NCI-H526 (cell line): ENCODE measurements around the gene ARMC7.
A peak's percentile ranks its signal among the peaks of the same experiment; 100 is the strongest.
"Not testable (repeated sequence)": the region's sequence is repeated elsewhere in the genome, so short reads cannot be mapped to it uniquely, and the experiment has no call there.

Experiments
- DNase-seq, 2 experiments: peaks; one replicate each; lab custom pipeline; 2025; lab: John Stamatoyannopoulos, UW

The ARMC7 gene

GRCh38 chr17:75130059-75130631 lies 20.4 kb downstream of the ARMC7 start:
- DNase-seq = peak in 1 of 2 experiments; percentile 65

- peak; percentile 78 to 85 for DNase-seq
These were observed 21.0 kb downstream of the ARMC7 start for GRCh38 chr17:75130632-75131277.

- DNase-seq = peak; percentile 59 to 95
These were observed 21.7 kb downstream of the ARMC7 start, which contains the start of gene NT5C for GRCh38 chr17:75131278-75132017. TSS of gene NT5C (minus strand) at chr17:75131742. CDS start at chr17:75131707, 35 bp downstream.

- peak in 1 of 2 experiments; percentile 27 for DNase-seq
These were observed 22.5 kb downstream of the ARMC7 start for GRCh38 chr17:75132018-75133000.

- DNase-seq = no peak
These were observed 23.2 kb downstream of the ARMC7 start for GRCh38 chr17:75133001-75133400.

- DNase-seq = not testable (repeated sequence)
These were observed 24.0 kb downstream of the ARMC7 start for GRCh38 chr17:75133607-75134347.

GRCh38 chr17:75135452-75135851 lies 25.7 kb downstream of the ARMC7 start:
- DNase-seq = no peak

- DNase-seq = no peak
These were observed 26.2 kb downstream of the ARMC7 start for GRCh38 chr17:75135946-75136345.

- not testable (repeated sequence) for DNase-seq
These were observed 28.0 kb downstream of the ARMC7 start for GRCh38 chr17:75137762-75138161.

- DNase-seq = no peak
These were observed 28.8 kb downstream of the ARMC7 start for GRCh38 chr17:75138519-75138918.

GRCh38 chr17:75142236-75142971 lies 32.6 kb downstream of the ARMC7 start:
- DNase-seq = no peak

GRCh38 chr17:75144816-75145512 lies 35.2 kb downstream of the ARMC7 start:
- DNase-seq = no peak

- DNase-seq = no peak
These were observed 36.8 kb downstream of the ARMC7 start for GRCh38 chr17:75146592-75146991.

GRCh38 chr17:75147878-75148546 lies 38.2 kb downstream of the ARMC7 start:
- no peak for DNase-seq

- DNase-seq = peak; percentile 15 to 23
These were observed 42.2 kb downstream of the ARMC7 start for GRCh38 chr17:75151930-75152329.

- DNase-seq = no peak
These were observed 42.8 kb downstream of the ARMC7 start for GRCh38 chr17:75152523-75152921.

- peak; percentile 16 to 57 for DNase-seq
These were observed 43.4 kb downstream of the ARMC7 start for GRCh38 chr17:75152922-75153779.

- DNase-seq = peak; percentile 28 to 61
These were observed 44.0 kb downstream of the ARMC7 start for GRCh38 chr17:75153780-75154194.
